KBM-7 (cell line): ENCODE data around the gene BANP.
"Not testable (repeated sequence)": the region's sequence is repeated elsewhere in the genome, so short reads cannot be mapped to it uniquely, and the experiment has no call there.

Experiments used
- DNase-seq: peaks from one replicate; pipeline ENCODE4 v3.0.0-alpha.2; 2015
- in situ Hi-C: fragments of 300-500 bp; cut with MboI; formaldehyde crosslinking; loops from 2 replicates; pipeline ENCODE4 v1.14.3; 2020; ENCODE audit warnings: low sequenced_read_pairs, low pct_unique_long_range_greater_than_20kb, mixed read lengths

BANP gene

GRCh38 chr16:88103011-88103410 lies 151.8 kb downstream of the BANP start:
- no peak for DNase-seq
- in situ Hi-C loops: no loop called here

GRCh38 chr16:88103581-88104188 lies 152.5 kb downstream of the BANP start:
- in situ Hi-C loops: no loop called here
- DNase-seq: no peak

- in situ Hi-C loops, DNase-seq: not testable (repeated sequence)
Measured at GRCh38 chr16:88104363-88104762, 153.1 kb downstream of the BANP start.

DNA sequence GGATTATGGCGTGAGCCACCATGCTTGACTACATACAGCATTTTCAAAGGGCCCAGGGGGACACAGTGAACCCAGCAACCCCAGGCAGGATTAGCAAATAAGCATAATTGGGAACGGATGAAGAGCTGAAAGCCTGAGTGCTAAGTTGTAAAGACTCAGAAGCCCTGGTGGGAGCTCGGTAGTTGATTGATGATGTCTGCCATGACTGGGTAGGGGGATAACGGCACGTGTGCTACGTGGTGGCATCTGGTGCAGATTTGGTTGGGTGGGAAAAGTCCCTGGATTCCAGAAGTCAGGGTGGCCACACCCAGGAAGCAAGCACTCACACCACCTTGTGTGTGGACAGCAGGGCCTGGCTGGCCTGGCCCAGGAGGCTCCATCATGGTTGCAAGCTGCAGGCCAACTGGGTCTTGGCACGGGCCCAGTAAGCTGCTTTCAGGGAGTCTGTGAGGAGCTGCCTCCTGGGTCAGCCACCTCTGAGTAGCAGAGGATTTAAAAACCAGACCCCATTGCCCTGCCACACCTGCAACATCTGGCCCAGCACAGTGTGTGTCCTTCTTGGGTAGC lies 154.4 kb downstream of the BANP start:
- in situ Hi-C loops, DNase-seq: not testable (repeated sequence)

DNA sequence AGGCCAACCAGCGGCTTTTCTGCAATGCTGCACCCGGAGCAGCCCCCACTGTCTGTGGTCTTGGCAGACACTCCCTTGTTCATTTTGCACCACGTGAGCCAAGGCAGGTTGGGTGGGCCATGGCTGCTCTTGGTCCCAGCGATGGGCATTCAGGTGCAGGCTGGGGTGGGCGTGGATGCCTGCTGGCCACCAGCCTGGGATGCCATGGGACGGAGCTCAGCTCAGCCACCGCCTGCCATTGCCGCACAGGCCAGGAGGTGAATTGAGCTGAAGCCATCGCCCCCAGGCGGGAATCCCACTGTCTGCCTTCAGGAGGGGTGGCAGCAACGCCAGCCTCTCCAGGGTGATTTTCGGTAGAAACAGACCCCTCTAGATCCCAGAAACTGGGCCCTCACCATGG lies 155.3 kb downstream of the BANP start:
- DNase-seq, in situ Hi-C loops: not testable (repeated sequence)

GRCh38 chr16:88108762-88109161 lies 157.5 kb downstream of the BANP start:
- DNase-seq: no peak
- in situ Hi-C loops: no loop called here

DNA sequence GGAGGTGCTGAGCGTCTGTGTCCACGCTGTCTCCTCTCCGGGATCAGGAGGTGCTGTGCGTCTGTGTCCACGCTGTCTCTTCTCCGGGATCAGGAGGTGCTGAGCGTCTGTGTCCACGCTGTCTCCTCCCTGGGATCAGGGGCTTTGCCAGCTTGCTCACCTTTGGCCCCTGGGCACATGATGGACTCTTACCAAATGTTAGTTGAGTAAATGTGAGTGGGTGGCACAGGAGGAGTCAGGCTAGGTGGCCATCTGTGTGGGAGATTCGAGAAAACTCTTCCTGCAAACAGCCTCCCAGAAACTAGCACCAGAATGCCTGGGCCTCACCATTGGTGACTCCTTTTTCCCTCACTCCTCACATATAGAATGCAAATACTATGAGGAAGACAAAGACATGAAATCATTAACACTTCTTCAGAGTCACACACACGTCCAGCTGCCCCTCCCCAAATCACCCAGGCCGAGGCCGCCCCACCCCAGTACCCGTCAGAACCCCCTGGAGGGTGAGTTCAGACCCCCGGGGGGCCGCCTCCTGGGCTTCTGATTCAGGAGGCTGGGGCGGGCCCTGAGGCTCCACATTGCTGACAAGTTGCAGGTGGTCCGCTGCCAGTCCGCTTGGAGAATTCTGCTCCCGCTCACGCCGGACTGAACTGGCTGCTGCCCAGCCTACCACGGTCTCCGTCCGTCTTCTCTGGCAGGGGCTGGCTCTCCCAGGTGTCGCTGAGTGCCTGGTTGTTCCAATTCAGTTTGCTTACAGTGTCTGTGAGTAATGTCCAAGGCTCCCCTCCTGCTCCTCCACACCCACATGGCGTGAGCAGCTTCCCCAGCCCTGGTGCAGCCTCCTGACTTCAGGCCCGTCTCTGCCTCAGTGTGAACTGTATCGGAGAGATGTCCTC lies 158.7 kb downstream of the BANP start:
- in situ Hi-C loops, DNase-seq: not testable (repeated sequence)

DNA sequence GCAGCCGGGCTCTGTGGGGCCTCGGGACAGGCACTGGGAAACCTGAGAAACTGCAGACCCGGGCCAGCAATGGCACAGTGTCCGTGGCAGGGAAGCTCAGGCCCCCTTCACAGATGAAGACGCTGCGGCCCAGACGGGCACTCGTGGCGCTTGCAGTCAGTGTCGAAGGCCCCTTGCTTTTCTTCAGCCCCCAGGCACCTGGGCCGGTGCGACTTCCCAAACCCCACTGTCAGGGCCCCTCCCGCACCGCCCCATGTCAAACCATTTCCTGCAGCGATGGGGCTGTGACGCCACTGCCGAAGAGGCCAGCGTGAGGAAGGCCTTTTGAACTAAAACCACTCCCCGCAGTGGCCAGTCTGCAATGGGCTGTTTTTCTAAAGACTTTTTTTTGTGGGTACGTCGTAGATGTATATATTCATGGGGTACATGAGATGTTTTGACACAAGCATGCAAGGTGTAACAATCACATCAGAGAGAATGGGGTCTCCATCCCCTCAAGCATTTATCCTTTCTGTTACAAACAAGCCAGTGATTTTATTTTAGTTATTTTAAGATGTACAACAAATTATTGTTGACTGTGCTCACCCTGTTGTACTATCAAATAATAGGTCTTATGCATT lies 159.8 kb downstream of the BANP start:
- DNase-seq, in situ Hi-C loops: not testable (repeated sequence)

DNA sequence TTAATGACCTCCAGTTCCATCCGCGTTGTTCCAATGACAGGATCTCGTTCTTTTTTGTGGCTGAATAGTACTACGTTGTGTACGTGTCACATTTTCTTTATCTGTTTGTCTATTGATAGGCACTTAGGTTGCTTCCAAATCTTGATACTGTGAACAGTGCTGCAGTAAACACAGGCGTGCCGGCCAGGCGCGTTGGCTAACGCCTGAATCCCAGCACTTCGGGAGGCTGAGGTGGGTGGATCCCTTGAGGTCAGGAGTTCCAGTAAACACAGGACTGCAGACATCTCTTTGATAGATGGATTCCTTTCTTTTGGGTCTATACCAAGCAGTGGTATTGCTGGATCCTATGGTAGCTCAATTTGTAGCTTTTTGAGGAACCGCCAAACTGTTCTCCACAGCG lies 160.7 kb downstream of the BANP start:
- in situ Hi-C loops, DNase-seq: not testable (repeated sequence)

DNA sequence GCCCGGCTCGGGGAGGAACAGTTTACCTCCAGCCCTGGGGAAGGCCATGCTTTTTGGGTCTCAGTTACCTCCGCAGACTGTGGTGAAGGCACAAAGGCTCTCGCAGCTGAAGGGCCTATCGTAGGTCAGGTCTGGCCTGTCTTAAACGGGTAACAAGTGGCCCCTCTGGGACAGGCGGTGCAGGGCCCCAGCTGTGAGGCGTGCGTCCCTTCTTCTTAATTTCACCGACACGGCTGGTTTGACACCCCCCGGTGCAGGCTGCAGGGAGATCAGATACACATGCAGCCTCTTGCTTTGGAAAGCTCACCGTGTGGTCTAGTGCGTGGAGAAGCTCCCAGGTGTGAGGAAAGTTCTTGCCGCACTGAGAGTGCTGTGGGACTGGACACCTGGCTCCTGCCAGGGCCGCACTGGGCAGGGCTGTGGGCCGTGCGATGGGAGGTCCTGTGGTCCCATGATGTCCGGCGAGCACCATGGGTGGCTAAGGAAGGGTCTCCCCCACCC lies 162.4 kb downstream of the BANP start:
- DNase-seq: no peak
- in situ Hi-C loops: no loop called here

GRCh38 chr16:88114541-88115228 lies 163.5 kb downstream of the BANP start:
- in situ Hi-C loops, DNase-seq: not testable (repeated sequence)

GRCh38 chr16:88116121-88116520 lies 164.9 kb downstream of the BANP start:
- in situ Hi-C loops: no loop called here
- DNase-seq: no peak

- in situ Hi-C loops: no loop called here
- no peak for DNase-seq
Measured at GRCh38 chr16:88117476-88117868, 166.2 kb downstream of the BANP start.

DNA sequence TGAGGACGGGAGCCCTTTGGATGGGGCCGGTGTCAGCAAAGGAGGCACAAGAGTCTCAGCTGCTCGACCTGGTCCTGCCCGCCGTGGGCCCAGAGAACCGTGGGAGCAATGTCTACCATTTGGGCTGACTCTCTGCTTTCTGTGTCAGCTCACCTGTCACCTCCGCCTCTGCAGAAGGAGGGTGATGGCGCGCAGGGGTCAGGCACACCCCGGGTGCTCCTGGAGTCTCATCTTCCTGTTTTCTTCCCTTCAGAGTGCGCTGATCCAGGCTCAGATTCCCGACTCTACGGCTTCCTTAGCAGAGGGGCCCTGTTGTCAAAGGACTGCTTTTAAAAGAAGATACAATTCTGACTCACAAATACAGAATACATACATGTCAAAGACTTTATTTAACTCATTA lies 167.1 kb downstream of the BANP start:
- in situ Hi-C loops: no loop called here
- no peak for DNase-seq

GRCh38 chr16:88118852-88119741 lies 167.9 kb downstream of the BANP start:
- DNase-seq, in situ Hi-C loops: not testable (repeated sequence)

- in situ Hi-C loops, DNase-seq: not testable (repeated sequence)
Measured at GRCh38 chr16:88119881-88120751, 168.9 kb downstream of the BANP start.

GRCh38 chr16:88120812-88121211 lies 169.6 kb downstream of the BANP start:
- in situ Hi-C loops: no loop called here
- DNase-seq: no peak
